GM23338 (cell line): Measurements from ENCODE around the gene OSGEPL1. TPM values are rescaled to one million over a fixed set of nuclear protein-coding genes. Genes with fewer than 3 reads are reported as not detected.

Source experiments
- ATAC-seq: fragments of 200-7000 bp; cut with Tn5 transposase; 3 replicates; pipeline ENCODE4 v1.9.1; 2020
- DNase-seq: peaks from one replicate; pipeline ENCODE4 v3.0.0-alpha.2; 2015; ENCODE audit warnings: low spot score
- H2AFZ ChIP-seq: fragments of 200-600 bp; sonication (generic); 2 replicates; pipeline ENCODE4 v1.8.0; 2016; ENCODE audit warnings: antibody characterized with exemption, mild to moderate bottlenecking, moderate library complexity
- H3F3A ChIP-seq: fragments of 200-600 bp; sonication (generic); replicated peaks from 2 replicates; pipeline ENCODE4 v1.8.0; 2017; ENCODE audit warnings: antibody characterized with exemption, mixed run types, low read depth
- H3K27ac ChIP-seq: fragments of 200-600 bp; sonication (generic); 2 replicates; pipeline ENCODE4 v1.6.1; 2016; ENCODE audit warnings: low read depth
- H3K27me3 ChIP-seq: fragments of 200-600 bp; sonication (generic); 2 replicates; pipeline ENCODE4 v1.8.0; 2016; ENCODE audit warnings: mild to moderate bottlenecking, mixed run types, moderate library complexity; ENCODE audit not compliant: insufficient read depth
- H3K36me3 ChIP-seq: fragments of 200-600 bp; sonication (generic); 2 replicates; pipeline ENCODE4 v1.8.0; 2016; ENCODE audit warnings: mild to moderate bottlenecking; ENCODE audit not compliant: insufficient read depth
- H3K4me1 ChIP-seq: fragments of 200-600 bp; sonication (generic); 2 replicates; pipeline ENCODE4 v1.8.0; 2016; ENCODE audit warnings: mild to moderate bottlenecking, moderate library complexity; ENCODE audit not compliant: insufficient read depth
- H3K4me2 ChIP-seq: fragments of 200-600 bp; sonication (generic); 2 replicates; pipeline ENCODE4 v1.7.1; 2017; ENCODE audit warnings: mixed run types
- H3K4me3 ChIP-seq: fragments of 200-600 bp; sonication (generic); 2 replicates; pipeline ENCODE4 v1.6.1; 2016; ENCODE audit warnings: mixed run types
- H3K79me2 ChIP-seq: fragments of 200-600 bp; sonication (generic); replicated peaks from 2 replicates; pipeline ENCODE4 v1.8.0; 2017; ENCODE audit warnings: mild to moderate bottlenecking; ENCODE audit not compliant: insufficient read depth
- H3K9me2 ChIP-seq: fragments of 200-600 bp; sonication (generic); 2 replicates; pipeline ENCODE4 v1.8.0; 2017; ENCODE audit not compliant: insufficient read depth
- H4K20me1 ChIP-seq: fragments of 200-600 bp; sonication (generic); replicated peaks from 2 replicates; pipeline ENCODE4 v1.8.0; 2017; ENCODE audit warnings: mild to moderate bottlenecking; ENCODE audit not compliant: insufficient read depth
- H3K27ac Mint-ChIP-seq: 2 replicates; pipeline ENCODE4 v1.8.0; 2020; ENCODE audit warnings: inconsistent platforms, mild to moderate bottlenecking, moderate library complexity, mixed read lengths
- H3K27me3 Mint-ChIP-seq: 3 replicates; pipeline ENCODE4 v1.8.0; 2022; ENCODE audit warnings: low read depth, mild to moderate bottlenecking, moderate library complexity, mixed read lengths, inconsistent platforms; ENCODE audit not compliant: insufficient read depth, poor library complexity
- H3K36me3 Mint-ChIP-seq: 3 replicates; pipeline ENCODE4 v1.8.0; 2021; ENCODE audit warnings: low read depth, mild to moderate bottlenecking, inconsistent platforms, moderate library complexity, mixed read lengths
- H3K4me1 Mint-ChIP-seq: 3 replicates; pipeline ENCODE4 v1.8.0; 2020; ENCODE audit warnings: mild to moderate bottlenecking, inconsistent platforms, mixed read lengths
- H3K4me3 Mint-ChIP-seq: 3 replicates; pipeline ENCODE4 v1.8.0; 2021; ENCODE audit warnings: moderate library complexity, mild to moderate bottlenecking, inconsistent platforms, mixed read lengths
- H3K9me3 Mint-ChIP-seq: 3 replicates; pipeline ENCODE4 v1.8.0; 2020; ENCODE audit warnings: moderate library complexity, mild to moderate bottlenecking, inconsistent platforms, mixed read lengths
- CREB1 ChIP-seq: fragments of 250-450 bp; sonication (Bioruptor Pico); IDR thresholded peaks from 2 replicates; pipeline ENCODE4 v1.5.0; 2020; ENCODE audit warnings: low read depth, mild to moderate bottlenecking, moderate library complexity
- EZH2 ChIP-seq: fragments of 200-600 bp; sonication (generic); IDR thresholded peaks from one replicate; pipeline ENCODE4 v1.8.0; 2017; ENCODE audit warnings: antibody characterized with exemption, mild to moderate bottlenecking, low read depth; ENCODE audit not compliant: unreplicated experiment
- EZH2phosphoT487 ChIP-seq: fragments of 200-600 bp; sonication (generic); IDR thresholded peaks from one replicate; pipeline ENCODE4 v1.8.1; 2018; ENCODE audit warnings: antibody characterized with exemption; ENCODE audit not compliant: unreplicated experiment
- JUNB ChIP-seq: IDR thresholded peaks from one replicate; pipeline ENCODE4 v1.6.1; 2016; ENCODE audit warnings: antibody characterized with exemption; ENCODE audit not compliant: unreplicated experiment
- NANOG ChIP-seq: IDR thresholded peaks from 2 replicates; pipeline ENCODE4 v1.6.1; 2016; ENCODE audit warnings: antibody characterized with exemption, borderline replicate concordance
- ZNF114 ChIP-seq: fragments of 250-450 bp; sonication (Bioruptor Pico); IDR thresholded peaks from 2 replicates; pipeline ENCODE4 v1.5.0; 2020; ENCODE audit warnings: mild to moderate bottlenecking, moderate library complexity
- ZNF331 ChIP-seq: fragments of 250-450 bp; sonication (Bioruptor Pico); IDR thresholded peaks from 2 replicates; pipeline ENCODE4 v1.5.0; 2020; ENCODE audit warnings: low read depth, mild to moderate bottlenecking, moderate library complexity
- polyA plus RNA-seq: library from polyadenylated mRNA; unstranded; fragments of >200 nt; fragmentation: Nextera tagmentation; extraction: Ambion mirVana; gene quantifications from 2 replicates; pipeline ENCODE4 v1.2.1, GENCODE V29; 2016
- total RNA-seq: library from RNA; depleted of rRNA; stranded (reverse); fragments of >200 nt; shearing (Covaris generic); gene quantifications from 2 replicates; pipeline ENCODE4 v1.2.3, GENCODE V29; 2014
- TF ChIP-seq, protein P1 (sequence below), 2 experiments: fragments of 200-600 bp in 1 of 2; sonication (generic) in 1 of 2; conservative IDR thresholded peaks; 2 replicates each; pipeline versions ENCODE4 v1.5.1 to v1.6.1; 2016 to 2017; ENCODE audit warnings: antibody characterized with exemption in 2 of 2, low read depth in 2 of 2, mild to moderate bottlenecking in 2 of 2, moderate library complexity in 1 of 2
- TF ChIP-seq, protein P2 (sequence below): IDR thresholded peaks from 2 replicates; pipeline ENCODE4 v1.6.1; 2016; ENCODE audit warnings: antibody characterized with exemption
- TF ChIP-seq, protein P3 (sequence below): IDR thresholded peaks from one replicate; pipeline ENCODE4 v1.6.1; 2018; ENCODE audit warnings: antibody characterized with exemption; ENCODE audit not compliant: unreplicated experiment

The OSGEPL1 gene
- total and polyA plus RNA-seq, 2 experiments from 2014 or later = 19.6 to 23.1 TPM

DNA sequence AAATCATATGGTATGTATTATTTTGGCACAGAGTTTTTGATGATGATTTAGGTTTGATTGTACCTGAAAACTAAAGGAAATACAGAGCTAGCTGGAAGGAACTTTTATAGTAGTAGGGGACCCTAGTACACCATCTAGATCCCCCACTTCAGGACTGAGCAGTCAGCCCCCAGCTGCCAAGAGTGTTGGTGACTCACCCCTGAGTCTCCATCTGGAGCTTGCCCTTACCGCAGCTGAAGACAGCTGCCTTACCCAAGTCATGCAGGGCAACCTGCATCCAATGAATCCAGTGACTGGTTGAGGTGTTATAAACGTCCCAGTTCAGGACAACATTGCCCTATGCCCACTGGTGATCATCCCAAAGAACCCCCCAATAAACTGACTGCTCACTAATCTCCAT is 36.9 kb upstream of the OSGEPL1 start:
- no peaks in the 10 kb centered on the region for H3K4me1 Mint-ChIP-seq
- no peak for ATAC-seq

GRCh38 chr2:189799030-189799331 is 36.4 kb upstream of the OSGEPL1 start:
- DNase-seq (no peak), ATAC-seq (no peak)
- H3K4me1 Mint-ChIP-seq = no peaks in the 10 kb centered on the region
- H3K4me3 Mint-ChIP-seq = no peak overlapping the region
- H3K4me3 ChIP-seq = no peak overlapping the region
- no peaks in the 10 kb centered on the region for H3K27me3 Mint-ChIP-seq
- peaks cover 52% of the 10 kb centered on the region for H3K36me3 Mint-ChIP-seq
- H3K9me3 Mint-ChIP-seq = no peaks in the 10 kb centered on the region
- no peaks in the 10 kb centered on the region for H3K9me2 ChIP-seq
- H3K27ac Mint-ChIP-seq = no peak overlapping the region
- peaks cover 19% of the 10 kb centered on the region; the same call in 1 of the 2 replicates for H3K36me3 ChIP-seq
- no peak overlapping the region for H3K27ac ChIP-seq
- H4K20me1 ChIP-seq = 0 out of 2 replicates have a peak, but pooled peaks cover 5% of the 10 kb centered on the region
- H2AFZ ChIP-seq = no peak overlapping the region
- H3K27me3 ChIP-seq = no peaks in the 10 kb centered on the region
- no peaks in the 10 kb centered on the region for H3K4me1 ChIP-seq
- peaks cover 9% of the 10 kb centered on the region; the same call in 1 of the 2 replicates for H3K79me2 ChIP-seq
- no peaks in the 10 kb centered on the region for H3F3A ChIP-seq
- H3K4me2 ChIP-seq = no peak overlapping the region
- TF ChIP-seq CREB1 (no peak), EZH2phosphoT487 (no peak), EZH2 (no peak), NANOG (no peak), JUNB (no peak), ZNF331 (CRISPR knock-in tag) (no peak), ZNF114 (CRISPR knock-in tag) (no peak)
- TF ChIP-seq, protein P1, sequence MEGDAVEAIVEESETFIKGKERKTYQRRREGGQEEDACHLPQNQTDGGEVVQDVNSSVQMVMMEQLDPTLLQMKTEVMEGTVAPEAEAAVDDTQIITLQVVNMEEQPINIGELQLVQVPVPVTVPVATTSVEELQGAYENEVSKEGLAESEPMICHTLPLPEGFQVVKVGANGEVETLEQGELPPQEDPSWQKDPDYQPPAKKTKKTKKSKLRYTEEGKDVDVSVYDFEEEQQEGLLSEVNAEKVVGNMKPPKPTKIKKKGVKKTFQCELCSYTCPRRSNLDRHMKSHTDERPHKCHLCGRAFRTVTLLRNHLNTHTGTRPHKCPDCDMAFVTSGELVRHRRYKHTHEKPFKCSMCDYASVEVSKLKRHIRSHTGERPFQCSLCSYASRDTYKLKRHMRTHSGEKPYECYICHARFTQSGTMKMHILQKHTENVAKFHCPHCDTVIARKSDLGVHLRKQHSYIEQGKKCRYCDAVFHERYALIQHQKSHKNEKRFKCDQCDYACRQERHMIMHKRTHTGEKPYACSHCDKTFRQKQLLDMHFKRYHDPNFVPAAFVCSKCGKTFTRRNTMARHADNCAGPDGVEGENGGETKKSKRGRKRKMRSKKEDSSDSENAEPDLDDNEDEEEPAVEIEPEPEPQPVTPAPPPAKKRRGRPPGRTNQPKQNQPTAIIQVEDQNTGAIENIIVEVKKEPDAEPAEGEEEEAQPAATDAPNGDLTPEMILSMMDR (conservative IDR thresholded peaks at IDR 0.05; ENCODE audit: low read depth in 2 of 2) = no peak

More for the DNA sequence above, 36.9 kb upstream of the OSGEPL1 start:
- Histone ChIP-seq H3K27me3 (no peaks in the 10 kb centered on the region), H3K36me3 (peaks cover 19% of the 10 kb centered on the region; the same call in 1 of the 2 replicates), H3K27ac (no peak overlapping the region), H2AFZ (no peak overlapping the region), H3F3A (no peaks in the 10 kb centered on the region), H4K20me1 (0 out of 2 replicates have a peak, but pooled peaks cover 5% of the 10 kb centered on the region), H3K9me2 (no peaks in the 10 kb centered on the region), H3K4me2 (no peak overlapping the region), H3K4me1 (no peaks in the 10 kb centered on the region), H3K4me3 (no peak overlapping the region), H3K79me2 (peaks cover 9% of the 10 kb centered on the region; the same call in 1 of the 2 replicates)
- Mint-ChIP-seq H3K36me3 (peaks cover 47% of the 10 kb centered on the region), H3K27me3 (no peaks in the 10 kb centered on the region), H3K27ac (no peak overlapping the region), H3K4me3 (no peak overlapping the region), H3K9me3 (no peaks in the 10 kb centered on the region)
- TF ChIP-seq EZH2phosphoT487 = no peak
- TF ChIP-seq, protein P1 (conservative IDR thresholded peaks at IDR 0.05; ENCODE audit: low read depth in 2 of 2) = no peak
- TF ChIP-seq, protein P2, sequence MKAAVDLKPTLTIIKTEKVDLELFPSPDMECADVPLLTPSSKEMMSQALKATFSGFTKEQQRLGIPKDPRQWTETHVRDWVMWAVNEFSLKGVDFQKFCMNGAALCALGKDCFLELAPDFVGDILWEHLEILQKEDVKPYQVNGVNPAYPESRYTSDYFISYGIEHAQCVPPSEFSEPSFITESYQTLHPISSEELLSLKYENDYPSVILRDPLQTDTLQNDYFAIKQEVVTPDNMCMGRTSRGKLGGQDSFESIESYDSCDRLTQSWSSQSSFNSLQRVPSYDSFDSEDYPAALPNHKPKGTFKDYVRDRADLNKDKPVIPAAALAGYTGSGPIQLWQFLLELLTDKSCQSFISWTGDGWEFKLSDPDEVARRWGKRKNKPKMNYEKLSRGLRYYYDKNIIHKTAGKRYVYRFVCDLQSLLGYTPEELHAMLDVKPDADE = no peak
- TF ChIP-seq EZH2 = no peak
- TF ChIP-seq ZNF331 (CRISPR knock-in tag) = no peak
- TF ChIP-seq, protein P3, sequence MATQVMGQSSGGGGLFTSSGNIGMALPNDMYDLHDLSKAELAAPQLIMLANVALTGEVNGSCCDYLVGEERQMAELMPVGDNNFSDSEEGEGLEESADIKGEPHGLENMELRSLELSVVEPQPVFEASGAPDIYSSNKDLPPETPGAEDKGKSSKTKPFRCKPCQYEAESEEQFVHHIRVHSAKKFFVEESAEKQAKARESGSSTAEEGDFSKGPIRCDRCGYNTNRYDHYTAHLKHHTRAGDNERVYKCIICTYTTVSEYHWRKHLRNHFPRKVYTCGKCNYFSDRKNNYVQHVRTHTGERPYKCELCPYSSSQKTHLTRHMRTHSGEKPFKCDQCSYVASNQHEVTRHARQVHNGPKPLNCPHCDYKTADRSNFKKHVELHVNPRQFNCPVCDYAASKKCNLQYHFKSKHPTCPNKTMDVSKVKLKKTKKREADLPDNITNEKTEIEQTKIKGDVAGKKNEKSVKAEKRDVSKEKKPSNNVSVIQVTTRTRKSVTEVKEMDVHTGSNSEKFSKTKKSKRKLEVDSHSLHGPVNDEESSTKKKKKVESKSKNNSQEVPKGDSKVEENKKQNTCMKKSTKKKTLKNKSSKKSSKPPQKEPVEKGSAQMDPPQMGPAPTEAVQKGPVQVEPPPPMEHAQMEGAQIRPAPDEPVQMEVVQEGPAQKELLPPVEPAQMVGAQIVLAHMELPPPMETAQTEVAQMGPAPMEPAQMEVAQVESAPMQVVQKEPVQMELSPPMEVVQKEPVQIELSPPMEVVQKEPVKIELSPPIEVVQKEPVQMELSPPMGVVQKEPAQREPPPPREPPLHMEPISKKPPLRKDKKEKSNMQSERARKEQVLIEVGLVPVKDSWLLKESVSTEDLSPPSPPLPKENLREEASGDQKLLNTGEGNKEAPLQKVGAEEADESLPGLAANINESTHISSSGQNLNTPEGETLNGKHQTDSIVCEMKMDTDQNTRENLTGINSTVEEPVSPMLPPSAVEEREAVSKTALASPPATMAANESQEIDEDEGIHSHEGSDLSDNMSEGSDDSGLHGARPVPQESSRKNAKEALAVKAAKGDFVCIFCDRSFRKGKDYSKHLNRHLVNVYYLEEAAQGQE = no peak
- no peak for TF ChIP-seq JUNB
- no peak for DNase-seq
